LNCAP (cell line): ENCODE results near the gene ANP32B.

Experiments used
- CTCF ChIP-seq: fragments of 450-650 bp; IDR thresholded peaks from 2 replicates; pipeline ENCODE4 v1.5.1; 2017; ENCODE audit warnings: mild to moderate bottlenecking

Gene ANP32B

GRCh38 chr9:97993000-97993399 is 9.9 kb downstream of the ANP32B start:
- no peak for TF ChIP-seq CTCF

GRCh38 chr9:97994703-97995102 is 11.6 kb downstream of the ANP32B start:
- no peak for TF ChIP-seq CTCF

GRCh38 chr9:97997330-97998276 is 14.5 kb downstream of the ANP32B start:
- no peak for TF ChIP-seq CTCF

- TF ChIP-seq CTCF, result no peak
Measured at GRCh38 chr9:98002808-98003207, 19.7 kb downstream of the ANP32B start.

- no peak for TF ChIP-seq CTCF
Measured at GRCh38 chr9:98006127-98006796, 23.1 kb downstream of the ANP32B start.

- TF ChIP-seq CTCF, result no peak
Measured at GRCh38 chr9:98007251-98007928, 24.2 kb downstream of the ANP32B start.

GRCh38 chr9:98008764-98009163 is 25.6 kb downstream of the ANP32B start:
- no peak for TF ChIP-seq CTCF
